OCI-M1 (cell line): ENCODE measurements around the gene BSG.
"Not testable (repeated sequence)": the region's sequence is repeated elsewhere in the genome, so short reads cannot be mapped to it uniquely, and the experiment has no call there.

Experiments used
- DNase-seq: peaks from one replicate; lab custom pipeline; 2025; lab: John Stamatoyannopoulos, UW

Gene BSG

GRCh38 chr19:620166-620862, 47.9 kb downstream of the BSG start:
- DNase-seq, result no peak

- not testable (repeated sequence) for DNase-seq
These were observed 48.8 kb downstream of the BSG start for GRCh38 chr19:621191-621590.

GRCh38 chr19:621819-622218, 49.4 kb downstream of the BSG start:
- no peak for DNase-seq

- DNase-seq, result no peak
These were observed 50.3 kb downstream of the BSG start for GRCh38 chr19:622666-623065.

- DNase-seq, result no peak
These were observed 51.0 kb downstream of the BSG start for GRCh38 chr19:623175-623916.

- DNase-seq, result no peak
These were observed 51.6 kb downstream of the BSG start for GRCh38 chr19:623974-624373.

- DNase-seq, result no peak
These were observed 52.2 kb downstream of the BSG start for GRCh38 chr19:624433-625109.

- no peak for DNase-seq
These were observed 52.9 kb downstream of the BSG start for GRCh38 chr19:625257-625656.

GRCh38 chr19:626566-626965, 54.2 kb downstream of the BSG start:
- not testable (repeated sequence) for DNase-seq

- DNase-seq, result no peak
These were observed 55.8 kb downstream of the BSG start for GRCh38 chr19:628168-628567.

GRCh38 chr19:629515-629914, 57.1 kb downstream of the BSG start:
- not testable (repeated sequence) for DNase-seq

- DNase-seq, result no peak
These were observed 57.7 kb downstream of the BSG start for GRCh38 chr19:629961-630714.

GRCh38 chr19:632579-633067, 60.2 kb downstream of the BSG start:
- peak; percentile 55 for DNase-seq
